Mesenteric fat pad (tissue), 1 donor: ENCODE data around the gene PRDM1. TPM values are rescaled to one million over a fixed set of nuclear protein-coding genes. Genes with fewer than 3 reads are reported as not detected.
"Not testable (repeated sequence)": the region's sequence is repeated elsewhere in the genome, so short reads cannot be mapped to it uniquely, and the experiment has no call there.

Experiments used
- DNase-seq: peaks from one replicate; pipeline ENCODE4 v3.0.0-alpha.2; 2020; ENCODE audit warnings: low spot score
- total RNA-seq: library from RNA; stranded (reverse); fragmentation: NEBNext Ultra II Directional; extraction: Animal tissue kit (Norgen Biotek cat#: 25700); gene quantifications from one replicate; pipeline ENCODE4 v1.2.1, GENCODE V29; 2021
- donor health status: DM: yes; HTN: yes; CAD: no.

PRDM1 gene
- total RNA-seq, 1 donor from 2014 or later = 10.6 TPM

DNA sequence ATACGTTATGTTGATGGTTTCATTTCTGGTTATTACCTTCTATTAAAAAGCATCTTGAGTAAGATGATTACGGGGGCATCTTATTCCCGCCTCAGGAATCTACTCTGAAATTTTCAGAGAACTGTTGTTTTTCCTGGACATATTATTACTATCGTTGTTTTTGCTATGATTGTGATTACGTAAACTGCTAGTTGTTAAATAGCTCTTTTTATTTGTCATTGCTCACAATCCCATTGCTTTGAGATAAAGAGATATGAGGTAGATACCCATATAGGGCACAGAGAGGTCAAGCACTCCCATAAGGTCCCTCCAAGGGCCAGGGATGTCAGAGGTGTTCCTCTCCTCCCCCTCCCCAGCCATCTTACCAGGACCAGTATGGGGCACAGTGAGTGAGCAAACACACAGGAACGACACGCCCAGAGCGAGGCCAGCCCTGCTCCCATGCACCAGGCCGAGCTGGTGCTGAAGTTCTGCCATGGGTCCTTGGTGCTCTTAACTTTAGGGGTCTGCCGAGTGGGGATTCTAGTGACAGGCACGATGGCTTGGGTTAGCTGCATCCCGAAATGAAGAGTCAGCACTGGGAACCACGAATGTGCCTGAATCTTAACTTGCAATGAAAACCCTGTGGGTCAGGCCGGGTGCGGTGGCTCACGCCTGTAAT lies 49.9 kb downstream of the PRDM1 start:
- DNase-seq = no peak

DNA sequence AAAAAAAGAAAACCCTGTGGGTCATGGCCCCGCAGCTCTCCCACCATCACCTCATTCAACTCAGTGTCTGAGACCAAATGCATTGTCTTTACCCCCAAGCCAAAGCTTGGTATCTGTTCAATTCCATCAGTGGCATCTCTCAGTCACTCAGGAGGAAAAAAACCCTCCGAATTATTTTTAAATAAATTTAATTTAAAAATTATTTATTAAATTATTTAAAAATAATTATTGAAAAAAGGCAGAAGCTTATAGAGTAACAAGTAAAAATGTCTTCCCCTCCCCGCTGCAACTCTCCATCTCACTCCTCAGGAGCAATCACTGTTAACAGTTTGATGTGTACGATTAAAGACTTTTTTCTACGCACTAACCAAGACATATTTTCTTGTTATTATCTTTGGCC lies 50.7 kb downstream of the PRDM1 start:
- DNase-seq = no peak

DNA sequence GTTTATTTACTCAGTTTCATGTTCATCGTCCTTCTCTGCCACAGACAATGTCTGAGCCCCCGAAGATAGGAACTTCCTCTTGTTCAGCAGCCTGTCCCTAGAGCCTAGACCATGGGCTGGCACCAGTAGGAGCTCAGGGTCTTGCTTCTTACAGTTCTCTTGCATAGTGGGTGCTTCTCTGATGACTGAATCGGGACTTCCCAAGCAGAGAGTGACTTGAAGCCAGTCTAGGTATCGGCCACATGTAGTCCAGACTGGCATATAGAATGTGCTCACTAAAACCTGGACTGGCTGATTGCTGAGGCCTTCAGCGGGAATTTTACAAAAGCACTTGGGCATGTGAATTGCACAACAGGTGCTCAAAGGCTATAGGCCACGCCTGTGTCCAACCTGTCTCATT lies 52.0 kb downstream of the PRDM1 start:
- no peak for DNase-seq

DNA sequence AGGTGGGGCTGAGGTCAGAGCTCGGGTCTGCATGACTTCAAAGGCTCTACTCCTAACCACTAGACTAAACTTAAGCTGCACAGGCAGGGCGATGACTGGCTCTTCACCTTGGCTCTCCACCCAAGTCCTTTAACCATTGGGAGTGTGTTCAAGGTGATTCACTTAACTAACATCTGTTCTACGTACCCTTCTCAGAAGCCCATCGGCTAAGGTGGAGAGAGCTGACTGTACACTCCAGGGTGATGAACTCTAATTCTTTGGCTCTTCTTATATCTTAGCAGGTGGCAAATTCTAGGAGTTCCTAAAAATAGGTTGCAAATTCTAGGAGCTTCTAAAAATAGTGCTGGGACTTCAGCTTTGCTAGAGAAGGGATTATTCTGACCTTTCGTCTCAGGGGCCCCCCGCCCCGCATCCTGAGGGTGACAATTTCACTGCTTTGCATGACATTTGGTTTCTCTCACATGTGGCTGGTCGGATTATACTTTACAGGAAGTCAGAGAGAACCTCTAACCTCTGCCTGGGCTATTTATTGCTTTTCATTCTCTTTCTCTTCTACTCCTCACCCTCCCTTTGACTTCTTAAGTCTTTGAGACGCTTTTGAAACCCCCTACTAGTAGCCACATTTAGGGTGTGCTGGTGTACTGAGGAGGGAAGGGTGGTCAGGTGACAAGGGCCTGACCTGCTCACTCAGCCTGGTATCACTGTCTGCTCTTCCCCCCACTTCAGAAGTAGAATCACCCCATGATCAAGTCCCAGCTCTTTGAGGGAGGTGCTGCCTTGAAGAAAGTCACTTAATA lies 55.5 kb downstream of the PRDM1 start:
- DNase-seq = no peak

DNA sequence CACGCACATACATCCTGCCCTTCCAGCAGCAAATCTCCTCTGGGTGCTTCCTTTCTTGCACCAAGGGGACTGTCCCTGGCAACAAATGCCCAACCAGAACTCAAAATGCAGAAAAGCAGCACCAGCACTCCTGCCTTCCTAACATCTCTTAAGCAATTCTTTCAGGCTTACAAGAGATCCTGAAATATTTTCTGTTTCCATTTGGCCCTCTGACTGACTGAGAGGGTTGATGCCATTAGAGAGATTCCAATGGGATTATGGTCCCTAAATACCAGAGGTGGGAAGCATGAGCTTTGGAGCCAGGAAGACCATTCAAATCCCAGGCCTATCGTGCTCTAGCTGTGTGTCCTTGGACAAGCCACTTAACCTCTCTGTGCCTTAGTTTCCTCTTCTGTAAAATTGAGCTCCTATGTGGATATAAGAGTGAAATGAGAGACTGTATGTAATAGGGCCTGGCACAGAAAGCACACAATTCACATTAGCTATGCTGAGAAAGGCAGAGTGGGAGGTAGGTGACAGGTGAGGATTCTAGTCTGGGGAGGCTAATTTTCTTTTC lies 56.8 kb downstream of the PRDM1 start:
- DNase-seq = no peak

DNA sequence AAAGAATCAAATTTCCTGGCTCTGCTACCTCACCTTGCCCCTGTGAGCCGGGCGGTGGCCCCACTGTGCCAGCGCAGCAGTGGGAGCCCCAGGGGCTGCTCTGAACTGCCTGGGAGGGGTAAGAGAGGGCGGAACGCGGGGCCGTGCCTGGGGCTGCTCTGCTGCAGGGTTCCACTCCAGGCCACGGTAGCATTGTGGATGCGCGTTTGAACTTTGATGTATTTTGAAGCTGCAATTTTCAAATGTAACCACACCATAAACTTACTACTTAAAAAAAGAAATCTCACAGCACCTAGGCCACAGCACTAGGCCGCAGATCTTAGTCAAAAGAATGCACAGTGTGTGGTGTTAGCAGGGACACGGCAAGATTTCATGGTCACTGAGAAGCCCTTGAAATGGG lies 57.5 kb downstream of the PRDM1 start:
- no peak for DNase-seq

DNA sequence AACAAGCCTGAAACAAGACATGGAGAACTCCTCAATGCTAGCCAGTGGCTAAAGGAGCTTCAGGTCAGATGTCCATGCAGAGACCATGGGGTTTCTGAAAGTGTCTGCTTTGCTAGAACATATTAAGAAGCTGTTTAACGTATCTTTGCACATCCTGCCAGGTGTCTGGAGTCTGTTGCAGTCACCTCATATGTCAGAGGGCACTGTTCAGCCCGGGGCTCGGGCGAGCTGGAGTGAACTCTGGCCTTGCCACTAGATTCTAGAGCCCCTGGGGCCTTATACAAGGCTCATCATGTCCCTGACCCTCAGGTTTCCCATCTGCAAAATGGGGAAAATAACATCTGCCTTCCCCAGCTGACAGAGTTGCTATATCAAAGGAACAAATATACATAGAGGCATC lies 59.0 kb downstream of the PRDM1 start:
- no peak for DNase-seq

DNA sequence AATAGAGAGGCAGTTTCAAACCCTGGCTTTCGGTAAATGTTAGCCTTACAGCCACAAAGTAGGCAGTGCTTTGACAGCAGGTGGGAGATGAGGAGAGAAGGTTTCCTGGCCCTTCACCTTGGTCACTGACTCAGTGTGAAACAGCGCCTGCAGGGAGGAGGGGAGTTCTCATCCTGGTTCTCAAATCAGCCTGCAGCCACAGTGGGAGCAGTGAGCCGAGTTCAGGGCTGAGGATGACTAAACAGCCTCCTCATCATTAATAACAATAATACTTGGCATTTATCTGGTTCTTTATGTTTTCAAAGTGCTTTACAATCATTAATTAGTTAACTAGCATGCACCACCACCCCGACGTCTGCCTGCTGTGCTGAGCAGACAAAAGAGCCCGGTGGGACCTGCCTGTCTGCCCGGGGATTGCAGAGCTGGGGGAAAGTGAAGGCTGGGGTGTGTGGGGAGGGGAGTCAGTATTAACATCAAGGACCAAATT lies 59.6 kb downstream of the PRDM1 start:
- DNase-seq = no peak

DNA sequence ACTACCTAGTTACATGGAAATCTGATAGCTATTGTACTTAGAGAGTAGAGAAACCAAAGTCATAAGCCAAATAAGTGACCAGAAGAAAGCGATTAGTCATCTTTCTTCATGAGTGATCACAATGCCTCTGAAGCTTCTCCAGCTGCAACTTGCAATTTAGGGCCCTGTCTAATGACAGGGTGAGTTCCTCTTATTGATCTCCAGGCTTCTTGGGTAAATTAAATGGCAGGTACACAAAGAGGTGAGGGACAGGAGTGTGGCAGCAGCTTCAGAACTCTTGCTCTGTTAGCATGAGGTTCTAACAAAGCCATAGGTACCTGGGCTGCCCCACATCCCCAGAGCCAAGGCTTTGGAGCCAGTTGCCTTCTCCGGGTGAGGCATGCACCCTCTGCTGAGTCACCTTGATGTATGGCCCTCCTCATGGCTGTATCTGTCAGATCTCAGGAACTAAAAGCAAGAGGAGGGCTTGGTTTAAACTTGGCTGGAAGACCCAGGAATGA lies 60.8 kb downstream of the PRDM1 start:
- no peak for DNase-seq

DNA sequence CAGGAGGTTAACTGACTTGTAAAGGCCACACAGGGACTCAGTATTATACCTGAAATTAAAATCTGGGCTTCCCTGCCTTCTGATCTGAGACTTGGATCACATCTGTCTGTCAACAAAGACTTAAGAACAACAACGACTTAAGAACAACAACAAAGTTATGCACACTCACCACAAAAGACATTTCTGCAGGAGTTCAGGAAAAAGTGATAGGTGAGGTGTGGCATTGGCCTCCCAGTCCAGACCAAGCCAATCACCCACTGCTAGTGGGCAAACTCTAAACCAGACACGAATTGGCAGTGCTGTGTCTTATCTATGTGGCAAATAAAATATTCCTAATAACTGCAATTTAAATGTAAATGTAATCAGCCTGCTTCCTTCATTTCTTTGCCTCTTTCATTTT lies 61.3 kb downstream of the PRDM1 start:
- DNase-seq = no peak

DNA sequence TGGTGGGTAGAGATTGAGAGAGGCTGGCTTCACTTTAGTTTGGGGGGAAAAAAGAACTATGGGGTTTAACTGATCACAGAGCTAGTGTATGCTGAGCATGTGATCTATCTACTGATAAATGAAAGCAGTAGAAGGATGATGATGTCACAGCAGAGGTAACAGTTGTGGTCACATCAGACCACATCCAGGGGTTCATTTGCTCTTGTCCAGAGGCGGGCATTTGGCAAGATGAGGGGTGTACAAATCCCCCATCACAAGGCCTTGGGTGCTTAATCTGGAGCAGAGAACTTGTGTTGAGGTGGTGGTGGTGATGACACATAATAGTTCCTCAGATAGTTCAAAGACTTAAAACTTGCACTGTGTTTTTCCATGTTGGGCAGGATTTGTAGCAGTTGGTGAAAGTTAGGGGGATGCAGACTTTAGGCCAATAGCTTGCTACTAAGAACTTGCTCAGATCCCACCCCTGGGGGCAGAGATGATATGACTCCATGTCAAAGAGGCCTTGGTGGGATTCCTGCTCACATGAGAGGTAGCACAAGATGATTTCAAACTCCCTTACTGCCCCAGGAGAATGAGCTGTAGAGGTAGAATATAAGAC lies 63.4 kb downstream of the PRDM1 start:
- no peak for DNase-seq

DNA sequence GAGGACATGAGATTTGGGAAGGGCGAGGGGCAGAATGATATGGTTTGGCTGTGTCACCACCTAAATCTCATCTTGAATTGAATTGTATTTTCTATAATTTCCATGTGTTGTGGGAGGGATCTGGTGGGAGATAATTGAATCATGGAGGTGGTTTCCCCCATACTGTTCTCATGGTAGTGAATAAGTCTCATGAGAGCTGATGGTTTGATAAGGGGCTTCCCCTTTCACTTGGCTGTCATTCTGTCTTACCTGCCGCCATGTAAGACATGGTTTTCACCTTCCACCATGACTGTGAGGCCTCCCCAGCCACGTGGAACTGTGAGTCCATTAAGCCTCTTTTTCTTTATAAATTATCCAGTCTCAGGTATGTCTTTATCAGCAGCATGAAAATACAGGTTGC lies 66.3 kb downstream of the PRDM1 start:
- not testable (repeated sequence) for DNase-seq

DNA sequence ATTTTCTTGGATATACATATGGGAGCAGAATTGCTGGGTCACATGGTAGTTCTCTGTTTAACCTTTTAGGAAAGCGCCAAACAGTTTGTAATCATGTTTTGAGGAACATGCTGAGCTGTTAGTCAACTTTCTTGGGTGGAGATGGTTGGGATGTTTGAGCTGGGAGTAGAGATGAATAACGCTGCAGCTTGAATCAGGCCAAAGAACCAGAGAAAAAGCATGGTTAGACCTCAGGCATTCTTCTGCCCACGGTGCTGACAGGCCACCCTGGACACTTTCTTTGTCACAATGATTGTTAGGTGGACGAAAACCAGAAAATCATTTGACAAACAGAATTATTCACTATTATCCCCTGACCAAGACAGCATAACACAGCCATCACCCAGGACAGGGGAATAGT lies 66.8 kb downstream of the PRDM1 start:
- no peak for DNase-seq

DNA sequence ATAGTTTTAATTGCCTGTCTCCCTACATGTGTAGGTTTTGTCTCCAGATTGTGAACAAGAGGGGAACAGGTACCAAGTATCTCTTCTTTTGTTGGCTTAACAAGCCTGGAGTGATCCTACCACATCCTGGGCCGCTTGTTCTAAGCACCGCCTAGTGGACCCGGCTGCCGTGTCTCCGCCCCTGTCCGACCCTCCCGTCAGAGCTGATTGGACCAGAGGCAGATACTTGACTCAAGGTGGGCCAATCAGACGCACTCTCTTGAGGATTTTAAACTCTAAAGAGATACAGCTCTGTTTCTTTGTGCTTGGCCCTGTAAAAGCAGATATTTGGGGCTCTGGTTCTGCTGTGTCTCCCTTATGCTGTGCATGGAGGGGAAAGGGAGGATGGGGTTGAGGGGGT lies 68.2 kb downstream of the PRDM1 start:
- no peak for DNase-seq

DNA sequence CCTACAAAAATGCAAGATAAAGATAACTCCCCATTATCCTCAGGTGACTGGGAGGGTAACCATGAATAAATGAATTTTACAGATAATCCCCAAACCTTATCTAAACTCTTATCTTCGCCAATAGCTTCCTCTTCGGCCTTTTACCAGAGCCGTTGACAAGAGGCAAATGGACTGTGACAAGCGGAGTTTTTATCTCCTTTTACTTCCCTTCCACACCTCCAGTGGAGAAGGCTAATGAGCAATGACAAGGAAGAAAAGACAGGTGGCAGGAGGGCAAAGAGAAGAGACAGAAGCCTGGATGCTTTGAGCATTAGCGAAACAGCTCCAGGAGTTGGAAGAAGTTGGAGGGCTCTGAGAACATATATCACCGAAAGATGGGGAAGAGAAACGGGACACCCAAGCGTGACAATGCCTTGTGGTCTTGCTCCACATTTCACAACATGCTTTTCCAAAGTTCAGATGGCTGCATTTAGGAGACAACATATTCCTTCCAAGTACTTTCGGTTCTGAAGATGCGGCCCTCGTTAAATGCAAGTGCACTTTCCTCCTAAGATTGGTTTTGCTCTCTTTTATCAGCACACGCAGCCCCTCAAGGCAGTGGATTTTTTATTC lies 69.2 kb downstream of the PRDM1 start:
- no peak for DNase-seq

DNA sequence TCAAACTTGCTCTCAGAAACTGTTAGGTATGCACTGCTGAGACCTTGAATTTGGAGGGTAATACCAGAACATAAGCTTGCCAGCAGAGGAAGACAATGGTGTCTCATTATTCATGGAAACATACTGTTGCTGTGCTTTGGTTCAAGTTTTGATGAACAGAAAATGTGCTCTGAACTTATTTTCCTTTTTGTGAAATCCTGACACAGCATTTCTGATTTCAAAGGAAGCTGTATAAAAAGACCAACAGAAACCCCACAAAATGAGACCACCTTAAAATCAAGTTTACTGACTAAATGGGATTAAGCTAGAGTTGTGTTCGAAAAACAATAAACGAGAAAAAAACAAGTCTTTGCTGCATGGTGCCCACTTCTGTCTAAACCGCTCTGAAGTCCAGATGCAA lies 70.3 kb downstream of the PRDM1 start:
- no peak for DNase-seq

DNA sequence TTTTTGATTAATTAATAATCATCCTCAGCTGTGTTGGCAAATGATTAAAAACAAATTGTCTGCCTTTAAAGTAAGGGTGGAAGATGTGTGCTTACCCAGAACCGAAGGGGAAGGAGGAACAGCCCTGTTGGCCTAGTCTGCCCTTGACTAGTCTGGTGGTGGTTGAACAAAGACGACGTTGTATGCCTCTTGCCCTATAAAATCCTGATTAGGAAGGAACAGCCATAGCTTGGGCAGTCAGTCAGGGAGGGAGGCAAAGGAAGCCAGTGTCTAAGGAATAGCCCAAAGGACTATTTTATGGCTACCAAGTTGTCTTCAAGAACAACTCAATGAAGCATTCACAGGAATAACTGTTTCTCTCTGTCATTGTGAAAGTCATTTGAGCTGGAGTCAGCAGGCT lies 70.7 kb downstream of the PRDM1 start:
- DNase-seq = no peak

DNA sequence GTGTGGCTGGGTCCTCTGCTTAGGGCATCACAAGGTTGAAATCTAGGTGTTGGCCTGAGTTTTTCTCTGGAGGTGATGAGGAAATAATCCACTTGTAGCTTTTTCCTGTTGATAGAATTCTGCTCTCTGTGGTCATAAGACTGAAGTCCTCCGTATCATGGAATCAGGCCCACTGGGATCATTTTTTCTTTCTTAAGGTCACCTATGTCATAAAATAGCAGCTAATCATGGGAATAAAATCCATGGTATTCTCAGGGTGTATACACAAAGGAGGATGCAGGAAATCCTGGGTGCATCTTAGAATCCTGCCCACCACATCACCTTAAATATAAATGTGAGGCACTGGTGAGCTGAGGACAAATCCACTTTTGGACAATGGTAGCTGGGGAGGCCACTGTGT lies 72.7 kb downstream of the PRDM1 start:
- no peak for DNase-seq
